T-helper 9 cell (primary cell): Measurements from ENCODE around the gene SHROOM1.

Experiments
- DNase-seq: peaks from one replicate; pipeline ENCODE4 v3.0.0-alpha.2; 2020

SHROOM1 gene

GRCh38 chr5:132775476-132775961 lies 54.9 kb downstream of the SHROOM1 start:
- DNase-seq, result no peak

GRCh38 chr5:132774896-132775295 lies 55.6 kb downstream of the SHROOM1 start:
- DNase-seq, result no peak

GRCh38 chr5:132774406-132774805 lies 56.0 kb downstream of the SHROOM1 start:
- DNase-seq, result no peak

- DNase-seq, result no peak
Observed at GRCh38 chr5:132773601-132774355, 56.7 kb downstream of the SHROOM1 start.

GRCh38 chr5:132773114-132773513 lies 57.3 kb downstream of the SHROOM1 start:
- DNase-seq, result no peak

GRCh38 chr5:132772291-132773070 lies 58.0 kb downstream of the SHROOM1 start:
- no peak for DNase-seq
